ENCODE data around the gene CPZ.
"Not testable (repeated sequence)": the region's sequence is repeated elsewhere in the genome, so short reads cannot be mapped to it uniquely, and the experiment has no call there.

CPZ gene

GRCh38 chr4:8568068-8568668, 24.4 kb upstream of the CPZ start:
- Mint-ChIP-seq H3K27ac (no peak overlapping the region), H3K9me3 (no peaks in the 10 kb centered on the region), H3K4me3 (no peak overlapping the region), H3K4me1 (ENCODE audit: low read depth) (no peaks in the 10 kb centered on the region), H3K36me3 (ENCODE audit: low read depth) (no peaks in the 10 kb centered on the region), H3K27me3 (ENCODE audit: low read depth) (no peaks in the 10 kb centered on the region)

- no peak overlapping the region for H3K4me3 Mint-ChIP-seq
- no peak overlapping the region for H3K27ac Mint-ChIP-seq
- no peaks in the 10 kb centered on the region for H3K4me1 Mint-ChIP-seq (ENCODE audit: low read depth)
- no peaks in the 10 kb centered on the region for H3K9me3 Mint-ChIP-seq
- no peaks in the 10 kb centered on the region for H3K27me3 Mint-ChIP-seq (ENCODE audit: low read depth)
- no peaks in the 10 kb centered on the region for H3K36me3 Mint-ChIP-seq (ENCODE audit: low read depth)
These were observed 22.4 kb upstream of the CPZ start for GRCh38 chr4:8570201-8570600.

GRCh38 chr4:8571702-8572685, 20.6 kb upstream of the CPZ start:
- H3K36me3 Mint-ChIP-seq (ENCODE audit: low read depth): no peaks in the 10 kb centered on the region
- H3K27ac Mint-ChIP-seq: no peak overlapping the region
- H3K9me3 Mint-ChIP-seq: no peaks in the 10 kb centered on the region
- no peaks in the 10 kb centered on the region for H3K4me1 Mint-ChIP-seq (ENCODE audit: low read depth)
- no peaks in the 10 kb centered on the region for H3K27me3 Mint-ChIP-seq (ENCODE audit: low read depth)
- H3K4me3 Mint-ChIP-seq: no peak overlapping the region

GRCh38 chr4:8573266-8573665, 19.3 kb upstream of the CPZ start:
- no peaks in the 10 kb centered on the region for H3K9me3 Mint-ChIP-seq
- H3K36me3 Mint-ChIP-seq (ENCODE audit: low read depth): no peaks in the 10 kb centered on the region
- no peak overlapping the region for H3K27ac Mint-ChIP-seq
- H3K27me3 Mint-ChIP-seq (ENCODE audit: low read depth): no peaks in the 10 kb centered on the region
- no peak overlapping the region for H3K4me3 Mint-ChIP-seq
- H3K4me1 Mint-ChIP-seq (ENCODE audit: low read depth): no peaks in the 10 kb centered on the region

GRCh38 chr4:8574796-8575370, 17.7 kb upstream of the CPZ start:
- no peak overlapping the region for H3K27ac Mint-ChIP-seq
- no peaks in the 10 kb centered on the region for H3K4me1 Mint-ChIP-seq (ENCODE audit: low read depth)
- no peaks in the 10 kb centered on the region for H3K36me3 Mint-ChIP-seq (ENCODE audit: low read depth)
- H3K27me3 Mint-ChIP-seq (ENCODE audit: low read depth): no peaks in the 10 kb centered on the region
- H3K4me3 Mint-ChIP-seq: no peak overlapping the region
- H3K9me3 Mint-ChIP-seq: no peaks in the 10 kb centered on the region

GRCh38 chr4:8575457-8575856, 17.1 kb upstream of the CPZ start:
- Mint-ChIP-seq H3K27ac (no peak overlapping the region), H3K36me3 (ENCODE audit: low read depth) (no peaks in the 10 kb centered on the region), H3K4me1 (ENCODE audit: low read depth) (no peaks in the 10 kb centered on the region), H3K9me3 (no peaks in the 10 kb centered on the region), H3K4me3 (no peak overlapping the region), H3K27me3 (ENCODE audit: low read depth) (no peaks in the 10 kb centered on the region)

GRCh38 chr4:8576591-8576990, 16.0 kb upstream of the CPZ start:
- not testable (repeated sequence) for H3K4me1 Mint-ChIP-seq (ENCODE audit: low read depth); H3K4me3 Mint-ChIP-seq; H3K27me3 Mint-ChIP-seq (ENCODE audit: low read depth); H3K27ac Mint-ChIP-seq; H3K36me3 Mint-ChIP-seq (ENCODE audit: low read depth); H3K9me3 Mint-ChIP-seq

GRCh38 chr4:8577046-8577445, 15.5 kb upstream of the CPZ start:
- H3K27ac Mint-ChIP-seq: no peak overlapping the region
- no peaks in the 10 kb centered on the region for H3K9me3 Mint-ChIP-seq
- no peaks in the 10 kb centered on the region for H3K36me3 Mint-ChIP-seq (ENCODE audit: low read depth)
- no peak overlapping the region for H3K4me3 Mint-ChIP-seq
- no peaks in the 10 kb centered on the region for H3K4me1 Mint-ChIP-seq (ENCODE audit: low read depth)
- H3K27me3 Mint-ChIP-seq (ENCODE audit: low read depth): no peaks in the 10 kb centered on the region

GRCh38 chr4:8577972-8578371, 14.6 kb upstream of the CPZ start:
- Mint-ChIP-seq H3K27me3 (ENCODE audit: low read depth) (no peaks in the 10 kb centered on the region), H3K4me1 (ENCODE audit: low read depth) (no peaks in the 10 kb centered on the region), H3K4me3 (no peak overlapping the region), H3K27ac (no peak overlapping the region), H3K36me3 (ENCODE audit: low read depth) (no peaks in the 10 kb centered on the region), H3K9me3 (no peaks in the 10 kb centered on the region)

GRCh38 chr4:8578717-8579116, 13.8 kb upstream of the CPZ start:
- H3K4me3 Mint-ChIP-seq: no peak overlapping the region
- no peak overlapping the region for H3K27ac Mint-ChIP-seq
- no peaks in the 10 kb centered on the region for H3K27me3 Mint-ChIP-seq (ENCODE audit: low read depth)
- no peaks in the 10 kb centered on the region for H3K4me1 Mint-ChIP-seq (ENCODE audit: low read depth)
- no peaks in the 10 kb centered on the region for H3K36me3 Mint-ChIP-seq (ENCODE audit: low read depth)
- H3K9me3 Mint-ChIP-seq: no peaks in the 10 kb centered on the region

GRCh38 chr4:8579526-8580320, 12.8 kb upstream of the CPZ start:
- Mint-ChIP-seq H3K27me3 (ENCODE audit: low read depth) (no peaks in the 10 kb centered on the region), H3K4me1 (ENCODE audit: low read depth) (no peaks in the 10 kb centered on the region), H3K36me3 (ENCODE audit: low read depth) (no peaks in the 10 kb centered on the region), H3K27ac (no peak overlapping the region), H3K9me3 (no peaks in the 10 kb centered on the region), H3K4me3 (no peak overlapping the region)

GRCh38 chr4:8580321-8581093, 12.1 kb upstream of the CPZ start, which contains the start of gene GPR78:
Gene GPR78, plus strand, starts transcription at chr4:8580392. Its CDS starts 591 bp downstream, at chr4:8580983.
- Mint-ChIP-seq H3K36me3 (ENCODE audit: low read depth) (no peaks in the 10 kb centered on the region), H3K27me3 (ENCODE audit: low read depth) (no peaks in the 10 kb centered on the region)

GRCh38 chr4:8581094-8581861, 11.3 kb upstream of the CPZ start:
- Mint-ChIP-seq H3K4me1 (ENCODE audit: low read depth) (no peaks in the 10 kb centered on the region), H3K27me3 (ENCODE audit: low read depth) (no peaks in the 10 kb centered on the region), H3K36me3 (ENCODE audit: low read depth) (no peaks in the 10 kb centered on the region), H3K27ac (no peak overlapping the region), H3K9me3 (no peaks in the 10 kb centered on the region), H3K4me3 (no peak overlapping the region)

More at GRCh38 chr4:8580321-8581093, 12.1 kb upstream of the CPZ start, which contains the start of gene GPR78:
- no peak within 1 kb of the TSS for H3K27ac Mint-ChIP-seq
- no peaks in the 10 kb centered on the region for H3K9me3 Mint-ChIP-seq
- H3K4me1 Mint-ChIP-seq (ENCODE audit: low read depth): no peaks in the 10 kb centered on the region
- H3K4me3 Mint-ChIP-seq: no peak within 1 kb of the TSS
